HepG2 (cell line): ENCODE results near the gene PYGO2. TPM values are rescaled to one million over a fixed set of nuclear protein-coding genes. Genes with fewer than 3 reads are reported as not detected.

ENCODE experiments used
- CREB1 ChIP-seq, 2 experiments: fragments of 450-650 bp in 1 of 2; IDR thresholded peaks; 2 replicates each; pipeline ENCODE4 v1.6.1; 2016 to 2017; ENCODE audit warnings: control low read depth in 1 of 2, mild to moderate bottlenecking in 1 of 2, missing compliant biosample characterization in 1 of 2, missing genetic modification characterization in 1 of 2
- DRAP1 ChIP-seq: IDR thresholded peaks from 2 replicates; pipeline ENCODE4 v1.6.1; 2016; ENCODE audit warnings: missing genetic modification reagents, missing compliant biosample characterization
- GLI4 ChIP-seq: sonication (generic); formaldehyde crosslinking; IDR thresholded peaks from 2 replicates; pipeline ENCODE4 v1.5.1; 2020; ENCODE audit warnings: missing genetic modification reagents, mild to moderate bottlenecking, moderate library complexity, borderline replicate concordance
- KLF11 ChIP-seq: IDR thresholded peaks from 2 replicates; pipeline ENCODE4 v1.6.1; 2016; ENCODE audit warnings: missing compliant biosample characterization
- MIER2 ChIP-seq: IDR thresholded peaks from 2 replicates; pipeline ENCODE4 v1.6.1; 2016; ENCODE audit warnings: missing biosample characterization, missing genetic modification reagents
- PCBP1 ChIP-seq: fragments of 200-400 bp; formaldehyde crosslinking; IDR thresholded peaks from 2 replicates; pipeline ENCODE4 v1.6.1; 2017; ENCODE audit warnings: mild to moderate bottlenecking, low read depth, low read length, borderline replicate concordance
- SNAI1 ChIP-seq: sonication (generic); formaldehyde crosslinking; IDR thresholded peaks from 2 replicates; pipeline ENCODE4 v1.5.0; 2020; ENCODE audit warnings: mild to moderate bottlenecking, missing genetic modification reagents, borderline replicate concordance
- TBX2 ChIP-seq: sonication (generic); formaldehyde crosslinking; IDR thresholded peaks from 2 replicates; pipeline ENCODE4 v1.5.0; 2020; ENCODE audit warnings: missing genetic modification reagents, mild to moderate bottlenecking, borderline replicate concordance
- TFDP1 ChIP-seq: IDR thresholded peaks from 2 replicates; pipeline ENCODE4 v1.6.1; 2016; ENCODE audit warnings: missing compliant biosample characterization, missing genetic modification reagents, borderline replicate concordance
- THRA ChIP-seq: sonication (generic); formaldehyde crosslinking; IDR thresholded peaks from 2 replicates; pipeline ENCODE4 v1.4.0; 2020; ENCODE audit warnings: missing genetic modification reagents, borderline replicate concordance
- YEATS4 ChIP-seq: sonication (generic); formaldehyde crosslinking; IDR thresholded peaks from 2 replicates; pipeline ENCODE4 v1.4.0; 2020; ENCODE audit warnings: missing genetic modification reagents, borderline replicate concordance
- ZGPAT ChIP-seq: IDR thresholded peaks from 2 replicates; pipeline ENCODE4 v1.6.1; 2016; ENCODE audit warnings: mild to moderate bottlenecking
- ZNF317 ChIP-seq: sonication (generic); formaldehyde crosslinking; IDR thresholded peaks from 2 replicates; pipeline ENCODE4 v1.5.0; 2020; ENCODE audit warnings: mild to moderate bottlenecking, missing genetic modification reagents
- ZNF513 ChIP-seq: sonication (generic); formaldehyde crosslinking; conservative IDR thresholded peaks from 2 replicates; pipeline ENCODE4 v1.5.0; 2020; ENCODE audit warnings: missing genetic modification reagents
- ZNF563 ChIP-seq: sonication (generic); formaldehyde crosslinking; IDR thresholded peaks from 2 replicates; pipeline ENCODE4 v1.8.0; 2022; ENCODE audit warnings: mild to moderate bottlenecking, moderate library complexity, missing genetic modification reagents
- ZNF609 ChIP-seq: sonication (generic); formaldehyde crosslinking; IDR thresholded peaks from 2 replicates; pipeline ENCODE4 v1.4.0; 2020; ENCODE audit warnings: mild to moderate bottlenecking, missing genetic modification reagents, borderline replicate concordance
- polyA plus RNA-seq, 8 experiments: library from polyadenylated mRNA; depleted of rRNA in 3 of 8; stranded (reverse) in 7 of 8; unstranded in 1 of 8; fragments of >200 nt; fragmentation: Illumina TruSeq in 4 of 8; extraction: Trizol in 4 of 8; gene quantifications; 2 replicates each; pipeline versions ENCODE4 v1.2.1 to v1.2.3, GENCODE V29; 2011 to 2016; ENCODE audit warnings: low read depth in 4 of 8, missing spikeins in 1 of 8, mixed read lengths in 1 of 8; ENCODE audit not compliant: insufficient read depth in 1 of 8
- total RNA-seq, 5 experiments: library from RNA; depleted of rRNA; stranded (reverse); fragments of >200 nt; fragmentation: Illumina TruSeq; extraction: Trizol; gene quantifications; 2 replicates each; pipeline ENCODE4 v1.2.3, GENCODE V29; 2016; ENCODE audit warnings: low read depth in 1 of 5

The PYGO2 gene
- total and polyA plus RNA-seq, 2 of the 13 experiments (the other 11 are each of a cell fraction or from before 2014, with no cell fraction given): 20.3 to 21.8 TPM

- TF ChIP-seq ZNF609 (CRISPR knock-in tag) (peak; percentile 13; the same call in 1 of the 2 replicates), ZGPAT (CRISPR knock-in tag) (peak; percentile 80), TFDP1 (CRISPR knock-in tag) (peak; percentile 99), KLF11 (CRISPR knock-in tag) (no peak), MIER2 (CRISPR knock-in tag) (0 out of 2 replicates have a peak, but pooled peaks have one; percentile 4), ZNF513 (CRISPR knock-in tag) (no peak), ZNF563 (CRISPR knock-in tag) (peak; percentile 66; the same call in 1 of the 2 replicates), PCBP1 (0 out of 2 replicates have a peak, but pooled peaks have one; percentile 29), ZNF317 (CRISPR knock-in tag) (peak; percentile 77; the same call in 1 of the 2 replicates), YEATS4 (CRISPR knock-in tag) (peak; percentile 17; the same call in 1 of the 2 replicates), GLI4 (no peak), THRA (CRISPR knock-in tag) (no peak), TBX2 (0 out of 2 replicates have a peak, but pooled peaks have one; percentile 52), DRAP1 (peak; percentile 56), SNAI1 (CRISPR knock-in tag) (0 out of 2 replicates have a peak, but pooled peaks have one; percentile 14), CREB1 (IDR thresholded peaks at IDR 0.05) (peak; percentile 85), CREB1 (CRISPR knock-in tag; IDR thresholded peaks at IDR 0.05) (peak; percentile 93)
These were observed 12.7 kb upstream of the PYGO2 start, which contains the start of gene CKS1B (continued) for GRCh38 chr1:154974102-154974807.
